HEK293 (cell line): ENCODE data around the gene DRC1.
A peak's percentile ranks its signal among the peaks of the same experiment; 100 is the strongest.

ENCODE experiments used
- CTCF ChIA-PET: fragments of 350-600 bp; formaldehyde crosslinking; extraction: SDS; loops from one replicate; lab custom pipeline; 2021; ENCODE audit warnings: antibody characterized with exemption; lab: Yijun Ruan, JAX
- POLR2A ChIA-PET: fragments of 300-600 bp; formaldehyde crosslinking; extraction: SDS; loops from one replicate; lab custom pipeline; 2020; ENCODE audit warnings: antibody characterized with exemption, inconsistent platforms; lab: Yijun Ruan, JAX
- H3K27ac ChIP-seq: fragments of 200-500 bp; sonication (Bioruptor generic); 2 replicates; pipeline ENCODE4 v1.5.1; 2014; ENCODE audit warnings: low read depth, low read length, control low read depth, inconsistent platforms; ENCODE audit errors: extremely low read depth
- H3K36me3 ChIP-seq, 2 experiments: fragments of 200-500 bp in 1 of 2; sonication (Bioruptor generic) in 1 of 2; 1 replicate in 1 of 2; 2 replicates in 1 of 2; pipeline ENCODE4 v1.5.1; 2014 to 2017; ENCODE audit warnings: inconsistent platforms in 2 of 2, low read length in 2 of 2; ENCODE audit not compliant: control insufficient read depth in 2 of 2, insufficient read depth in 1 of 2
- H3K4me1 ChIP-seq: fragments of 200-500 bp; sonication (Bioruptor generic); 2 replicates; pipeline ENCODE4 v1.5.1; 2014; ENCODE audit warnings: mild to moderate bottlenecking, low read length, inconsistent platforms; ENCODE audit not compliant: control insufficient read depth, insufficient read depth
- H3K4me3 ChIP-seq: 2 replicates; pipeline ENCODE4 v1.5.1; 2011; ENCODE audit warnings: low read depth, mild to moderate bottlenecking, control low read depth, low read length, moderate library complexity
- H3K9me3 ChIP-seq: fragments of 200-500 bp; sonication (Bioruptor generic); 2 replicates; pipeline ENCODE4 v1.5.1; 2014; ENCODE audit warnings: low read depth, low read length, inconsistent platforms; ENCODE audit not compliant: control insufficient read depth, insufficient read depth
- BCL11B ChIP-seq: fragments of 450-650 bp; formaldehyde crosslinking; IDR thresholded peaks from 2 replicates; pipeline ENCODE4 v1.5.1; 2016; ENCODE audit warnings: low read depth, missing biosample characterization, missing genetic modification characterization
- EGR2 ChIP-seq: fragments of 450-650 bp; formaldehyde crosslinking; IDR thresholded peaks from 2 replicates; pipeline ENCODE4 v1.5.1; 2016; ENCODE audit warnings: low read depth, missing biosample characterization, missing genetic modification characterization
- FEZF1 ChIP-seq: fragments of 450-650 bp; formaldehyde crosslinking; IDR thresholded peaks from 2 replicates; pipeline ENCODE4 v1.5.1; 2016; ENCODE audit warnings: missing biosample characterization, missing genetic modification characterization
- MEIS1 ChIP-seq: sonication (generic); formaldehyde crosslinking; IDR thresholded peaks from 2 replicates; pipeline ENCODE4 v1.8.1; 2022; ENCODE audit warnings: missing genetic modification reagents, mild to moderate bottlenecking, borderline replicate concordance
- SETDB1 ChIP-seq: IDR thresholded peaks from one replicate; pipeline ENCODE4 v1.6.1; 2017; ENCODE audit warnings: mild to moderate bottlenecking, low read length, moderate library complexity, mixed read lengths; ENCODE audit not compliant: insufficient read length
- ZNF133 ChIP-seq: fragments of 450-650 bp; formaldehyde crosslinking; IDR thresholded peaks from 2 replicates; pipeline ENCODE4 v1.5.1; 2016; ENCODE audit warnings: missing biosample characterization, missing genetic modification characterization
- ZNF138 ChIP-seq: fragments of 450-650 bp; formaldehyde crosslinking; IDR thresholded peaks from 2 replicates; pipeline ENCODE4 v1.5.1; 2016; ENCODE audit warnings: missing biosample characterization, missing genetic modification characterization, borderline replicate concordance
- ZNF211 ChIP-seq: fragments of 450-650 bp; formaldehyde crosslinking; IDR thresholded peaks from 2 replicates; pipeline ENCODE4 v1.5.1; 2016; ENCODE audit warnings: low read depth, missing biosample characterization, missing genetic modification characterization
- ZNF394 ChIP-seq: fragments of 450-650 bp; formaldehyde crosslinking; IDR thresholded peaks from 2 replicates; pipeline ENCODE4 v1.5.1; 2016; ENCODE audit warnings: missing biosample characterization, missing genetic modification characterization, mild to moderate bottlenecking, moderate library complexity, borderline replicate concordance
- ZNF423 ChIP-seq: fragments of 450-650 bp; formaldehyde crosslinking; IDR thresholded peaks from 2 replicates; pipeline ENCODE4 v1.5.1; 2016; ENCODE audit warnings: missing biosample characterization, missing genetic modification characterization
- ZNF623 ChIP-seq: fragments of 450-650 bp; formaldehyde crosslinking; IDR thresholded peaks from 2 replicates; pipeline ENCODE4 v1.5.1; 2016; ENCODE audit warnings: missing biosample characterization, missing genetic modification characterization
- ZNF624 ChIP-seq: fragments of 450-650 bp; formaldehyde crosslinking; IDR thresholded peaks from 2 replicates; pipeline ENCODE4 v1.5.1; 2017; ENCODE audit warnings: missing biosample characterization, missing genetic modification characterization
- ZNF658 ChIP-seq: fragments of 450-650 bp; formaldehyde crosslinking; IDR thresholded peaks from 2 replicates; pipeline ENCODE4; 2016; ENCODE audit warnings: missing biosample characterization, missing genetic modification characterization
- ZNF677 ChIP-seq: fragments of 450-650 bp; IDR thresholded peaks from 2 replicates; pipeline ENCODE4 v1.5.0; 2018; ENCODE audit warnings: missing biosample characterization, mild to moderate bottlenecking, missing genetic modification characterization, moderate library complexity
- ZNF701 ChIP-seq: fragments of 450-650 bp; formaldehyde crosslinking; IDR thresholded peaks from 2 replicates; pipeline ENCODE4 v1.5.1; 2016; ENCODE audit warnings: missing biosample characterization, missing genetic modification characterization
- TF ChIP-seq, protein P1 (sequence below): fragments of 450-650 bp; formaldehyde crosslinking; IDR thresholded peaks from 2 replicates; pipeline ENCODE4 v1.5.1; 2016; ENCODE audit warnings: missing biosample characterization, missing genetic modification characterization
- TF ChIP-seq, protein P2 (sequence below): fragments of 450-650 bp; IDR thresholded peaks from 2 replicates; pipeline ENCODE4 v1.5.1; 2018; ENCODE audit warnings: missing biosample characterization, missing genetic modification characterization
- TF ChIP-seq, protein P3 (sequence below): fragments of 450-650 bp; formaldehyde crosslinking; IDR thresholded peaks from 2 replicates; pipeline ENCODE4 v1.5.1; 2017; ENCODE audit warnings: missing biosample characterization, missing genetic modification characterization

Gene DRC1

DNA sequence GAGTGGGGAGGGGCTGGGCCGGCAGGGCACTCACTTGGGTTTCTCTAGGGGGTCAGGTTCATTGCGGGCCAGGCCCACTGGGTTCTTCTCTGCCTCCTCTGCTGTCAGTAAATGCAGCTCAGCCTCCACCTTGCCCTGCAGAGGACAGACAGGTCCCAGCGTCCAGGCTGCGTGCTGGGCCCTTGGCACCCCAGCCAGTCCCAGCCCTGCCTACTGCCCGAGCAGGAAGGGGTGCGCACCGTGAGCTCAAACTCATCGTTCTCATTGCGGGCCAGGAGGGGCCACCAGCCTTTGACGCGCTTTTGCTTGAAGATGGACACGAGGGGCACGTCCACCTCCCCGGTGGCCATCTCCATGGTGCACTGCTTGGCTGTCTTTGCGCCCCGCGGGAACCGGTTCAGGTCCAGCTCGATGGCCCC, 58.9 kb downstream of the DRC1 start:
- Histone ChIP-seq H3K9me3 (no peaks in the 10 kb centered on the region), H3K4me1 (no peaks in the 10 kb centered on the region), H3K27ac (no peak overlapping the region), H3K36me3 (no peaks in the 10 kb centered on the region), H3K4me3 (no peak overlapping the region)
- TF ChIP-seq ZNF677 (no peak), ZNF623 (tag by site-specific recombination) (no peak), SETDB1 (no peak), FEZF1 (tag by site-specific recombination) (no peak), ZNF658 (no peak), ZNF138 (tag by site-specific recombination) (no peak), ZNF394 (tag by site-specific recombination) (no peak), BCL11B (tag by site-specific recombination) (no peak), ZNF211 (tag by site-specific recombination) (no peak), ZNF423 (tag by site-specific recombination) (no peak)
- TF ChIP-seq, protein P1, sequence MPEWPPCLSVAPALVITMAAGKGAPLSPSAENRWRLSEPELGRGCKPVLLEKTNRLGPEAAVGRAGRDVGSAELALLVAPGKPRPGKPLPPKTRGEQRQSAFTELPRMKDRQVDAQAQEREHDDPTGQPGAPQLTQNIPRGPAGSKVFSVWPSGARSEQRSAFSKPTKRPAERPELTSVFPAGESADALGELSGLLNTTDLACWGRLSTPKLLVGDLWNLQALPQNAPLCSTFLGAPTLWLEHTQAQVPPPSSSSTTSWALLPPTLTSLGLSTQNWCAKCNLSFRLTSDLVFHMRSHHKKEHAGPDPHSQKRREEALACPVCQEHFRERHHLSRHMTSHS (tag by site-specific recombination): no peak
- TF ChIP-seq, protein P2, sequence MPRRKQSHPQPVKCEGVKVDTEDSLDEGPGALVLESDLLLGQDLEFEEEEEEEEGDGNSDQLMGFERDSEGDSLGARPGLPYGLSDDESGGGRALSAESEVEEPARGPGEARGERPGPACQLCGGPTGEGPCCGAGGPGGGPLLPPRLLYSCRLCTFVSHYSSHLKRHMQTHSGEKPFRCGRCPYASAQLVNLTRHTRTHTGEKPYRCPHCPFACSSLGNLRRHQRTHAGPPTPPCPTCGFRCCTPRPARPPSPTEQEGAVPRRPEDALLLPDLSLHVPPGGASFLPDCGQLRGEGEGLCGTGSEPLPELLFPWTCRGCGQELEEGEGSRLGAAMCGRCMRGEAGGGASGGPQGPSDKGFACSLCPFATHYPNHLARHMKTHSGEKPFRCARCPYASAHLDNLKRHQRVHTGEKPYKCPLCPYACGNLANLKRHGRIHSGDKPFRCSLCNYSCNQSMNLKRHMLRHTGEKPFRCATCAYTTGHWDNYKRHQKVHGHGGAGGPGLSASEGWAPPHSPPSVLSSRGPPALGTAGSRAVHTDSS (tag by site-specific recombination): no peak
- CTCF ChIA-PET: interaction anchor here (0.5 to 2.0 kb wide), 4 partner anchors 18 to 720 kb away, joined by 3 to 6 read pairs (median 3); no protein-coding TSS in a partner anchor
- POLR2A ChIA-PET: no interaction called here

DNA sequence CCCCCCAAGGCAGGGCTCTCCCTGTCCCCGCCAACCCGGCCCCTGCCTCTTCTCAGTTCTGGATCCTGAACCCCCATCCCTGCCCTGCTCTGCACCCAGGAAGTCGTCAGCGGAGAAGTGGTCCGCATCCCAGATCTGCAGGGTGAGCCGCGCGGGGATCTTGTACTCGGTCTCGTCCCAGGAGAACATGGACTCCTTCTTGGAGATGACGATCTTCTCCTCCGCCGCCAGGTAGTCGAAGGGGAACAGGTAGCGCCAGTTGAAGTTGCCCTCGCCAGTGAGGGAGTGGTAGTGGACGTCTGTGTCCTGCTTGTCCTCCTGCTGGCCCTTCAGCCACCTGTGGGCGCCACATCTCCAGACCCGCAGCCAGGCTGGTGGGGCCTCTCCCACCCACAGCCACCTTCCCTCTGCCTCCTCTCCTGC, 59.9 kb downstream of the DRC1 start:
- TF ChIP-seq, protein P3, sequence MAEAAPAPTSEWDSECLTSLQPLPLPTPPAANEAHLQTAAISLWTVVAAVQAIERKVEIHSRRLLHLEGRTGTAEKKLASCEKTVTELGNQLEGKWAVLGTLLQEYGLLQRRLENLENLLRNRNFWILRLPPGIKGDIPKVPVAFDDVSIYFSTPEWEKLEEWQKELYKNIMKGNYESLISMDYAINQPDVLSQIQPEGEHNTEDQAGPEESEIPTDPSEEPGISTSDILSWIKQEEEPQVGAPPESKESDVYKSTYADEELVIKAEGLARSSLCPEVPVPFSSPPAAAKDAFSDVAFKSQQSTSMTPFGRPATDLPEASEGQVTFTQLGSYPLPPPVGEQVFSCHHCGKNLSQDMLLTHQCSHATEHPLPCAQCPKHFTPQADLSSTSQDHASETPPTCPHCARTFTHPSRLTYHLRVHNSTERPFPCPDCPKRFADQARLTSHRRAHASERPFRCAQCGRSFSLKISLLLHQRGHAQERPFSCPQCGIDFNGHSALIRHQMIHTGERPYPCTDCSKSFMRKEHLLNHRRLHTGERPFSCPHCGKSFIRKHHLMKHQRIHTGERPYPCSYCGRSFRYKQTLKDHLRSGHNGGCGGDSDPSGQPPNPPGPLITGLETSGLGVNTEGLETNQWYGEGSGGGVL (tag by site-specific recombination): no peak
- no peak for TF ChIP-seq ZNF624 (tag by site-specific recombination)
- no peak for TF ChIP-seq MEIS1
- no peak for TF ChIP-seq ZNF677
- no peak for TF ChIP-seq ZNF701 (tag by site-specific recombination)
- H3K27ac ChIP-seq: no peak overlapping the region
- ChIA-PET CTCF (interaction anchor here (0.6 to 1.8 kb wide), 7 partner anchors 17 to 129 kb away, joined by 3 to 10 read pairs (median 3); no protein-coding TSS in a partner anchor), POLR2A (no interaction called here)
- H3K36me3 ChIP-seq: no peaks in the 10 kb centered on the region
- no peaks in the 10 kb centered on the region for H3K9me3 ChIP-seq
- no peak overlapping the region for H3K4me3 ChIP-seq
- H3K4me1 ChIP-seq: no peaks in the 10 kb centered on the region

DNA sequence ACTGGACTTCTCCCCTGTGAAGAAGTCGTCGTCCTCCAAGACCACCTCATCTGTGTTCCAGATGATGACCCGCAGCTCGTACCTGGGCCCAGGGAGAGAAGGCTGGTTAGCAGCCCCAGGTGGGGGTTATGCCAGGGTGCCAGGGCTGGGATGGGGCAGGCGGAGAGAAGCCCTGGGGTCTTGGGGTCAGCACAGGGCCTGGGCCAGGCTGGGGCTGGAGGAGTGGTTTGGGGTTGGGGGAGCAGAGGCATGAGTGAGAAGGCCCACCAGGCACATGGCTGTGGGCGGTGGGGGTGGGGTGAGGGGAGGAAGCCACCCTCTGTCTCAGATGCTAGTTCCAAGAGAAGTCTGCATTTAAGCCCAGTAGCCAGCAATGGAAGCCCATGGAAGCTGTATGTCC, 60.4 kb downstream of the DRC1 start:
- no peak for TF ChIP-seq ZNF133 (tag by site-specific recombination)
- TF ChIP-seq EGR2: 0 out of 2 replicates have a peak, but pooled peaks have one; percentile 8
- no peaks in the 10 kb centered on the region for H3K9me3 ChIP-seq
- H3K36me3 ChIP-seq: no peaks in the 10 kb centered on the region
- H3K4me1 ChIP-seq: no peaks in the 10 kb centered on the region
- CTCF ChIA-PET: interaction anchor here (0.6 to 1.8 kb wide), 9 partner anchors 18 to 228 kb away, joined by 3 to 10 read pairs (median 3); no protein-coding TSS in a partner anchor
- no peak overlapping the region for H3K27ac ChIP-seq
- no peak overlapping the region for H3K4me3 ChIP-seq
- POLR2A ChIA-PET: no interaction called here
